ENCODE results near the gene RFX5. TPM values are rescaled to one million over a fixed set of nuclear protein-coding genes. Genes with fewer than 3 reads are reported as not detected.

RFX5 gene
- total and polyA plus RNA-seq, 2 experiments from 2014 or later, result 11.3 to 20.0 TPM

DNA sequence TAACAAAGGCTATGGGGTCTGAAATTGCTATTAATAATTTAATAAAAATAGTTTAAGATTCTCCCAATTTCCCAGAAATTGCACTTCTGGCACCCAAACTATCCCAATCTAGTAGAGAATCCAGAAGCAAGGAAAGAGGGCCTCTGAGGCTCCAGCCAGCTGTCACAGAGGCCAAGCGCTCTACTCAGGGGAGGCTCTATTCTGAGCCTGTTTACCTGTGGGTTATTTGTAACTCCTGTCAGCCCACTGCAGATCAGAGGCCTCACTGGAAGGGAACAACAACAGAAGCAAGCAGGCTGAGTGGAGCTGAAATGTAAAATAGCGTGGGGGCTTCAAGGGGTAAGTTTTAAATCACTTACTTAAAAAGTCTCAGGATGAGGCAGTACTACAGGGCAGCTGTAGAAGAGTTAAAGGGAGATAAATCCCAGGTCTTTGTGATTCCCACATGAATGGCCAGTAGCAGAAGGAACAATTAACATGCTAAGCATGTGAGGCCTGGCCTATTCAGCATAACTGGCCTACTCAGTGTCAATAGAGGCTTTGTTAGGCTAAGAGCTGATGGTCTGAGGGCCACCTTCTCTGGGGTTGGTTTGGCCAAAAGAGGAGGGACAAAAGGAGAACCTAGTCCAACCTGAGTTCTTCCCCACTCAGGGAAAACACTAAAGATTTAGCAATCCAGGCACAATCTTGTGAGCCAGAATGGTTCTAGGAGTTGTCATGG is 52.1 kb downstream of the RFX5 start:
- H3F3A ChIP-seq (ENCODE audit: insufficient read depth), result 0 out of 2 replicates have a peak, but pooled peaks cover 5% of the 10 kb centered on the region
- H3K9me2 ChIP-seq (ENCODE audit: insufficient read depth), result no peaks in the 10 kb centered on the region
- no peak overlapping the region for H3K9ac ChIP-seq
- no peak for TF ChIP-seq EZH2 (IDR thresholded peaks at IDR 0.05; ENCODE audit: insufficient read depth, poor library complexity, severe bottlenecking)
- no peak for TF ChIP-seq EZH2phosphoT487 (IDR thresholded peaks at IDR 0.05; ENCODE audit: insufficient read depth, low read depth)
- no peak overlapping the region for H3K4me2 ChIP-seq (ENCODE audit: unreplicated experiment)
- no peak for DNase-seq
- in situ Hi-C loops (cut with MboI), result no loop called here
- no peak overlapping the region for H3K4me3 ChIP-seq
- WGBS, 2 experiments (ENCODE audit: low coverage in 1 of 2, low lambda C conversion rate in 2 of 2, missing lambda C conversion rate in 2 of 2), result 98 to 100% methylated on average over 2 of the region's 2 CpGs
- no peaks in the 10 kb centered on the region for H4K20me1 ChIP-seq (ENCODE audit: insufficient read depth)
- H3K27ac ChIP-seq, result no peak overlapping the region
- H3K27me3 ChIP-seq (replicated peaks; ENCODE audit: insufficient read depth), result no peaks in the 10 kb centered on the region
- H3K36me3 ChIP-seq (ENCODE audit: low read depth), result peaks cover 32% of the 10 kb centered on the region
- no peaks in the 10 kb centered on the region for H3K4me1 ChIP-seq (ENCODE audit: insufficient read depth)
- no peaks in the 10 kb centered on the region for H3K9me3 ChIP-seq (ENCODE audit: low read depth)
- H3K79me2 ChIP-seq (ENCODE audit: insufficient read depth), result 0 out of 2 replicates have a peak, but pooled peaks cover 7% of the 10 kb centered on the region
- H2AFZ ChIP-seq, result no peak overlapping the region

DNA sequence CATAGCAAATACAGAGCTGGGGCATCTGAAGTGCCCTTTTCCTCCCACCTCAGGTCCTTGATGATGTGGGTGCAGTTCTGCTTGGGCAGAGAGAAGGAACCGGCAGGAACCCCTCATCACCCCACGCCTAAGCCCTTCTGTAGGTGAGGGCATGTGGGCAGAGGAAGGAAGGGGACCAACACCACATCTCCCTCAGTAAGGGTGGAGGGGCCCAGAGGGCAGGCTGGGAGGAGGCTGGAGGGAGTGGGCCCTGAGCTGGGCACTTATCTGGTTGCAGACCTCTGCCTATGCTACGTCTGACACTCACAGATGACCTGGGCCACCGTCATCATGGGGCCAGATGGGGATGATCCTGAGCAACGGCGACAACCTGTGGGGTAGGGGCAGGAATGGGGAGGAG is 54.0 kb downstream of the RFX5 start:
- H3K4me3 ChIP-seq, result no peak overlapping the region
- H2AFZ ChIP-seq, result no peak overlapping the region
- no peaks in the 10 kb centered on the region for H3K79me2 ChIP-seq (ENCODE audit: insufficient read depth)
- 0 out of 2 replicates have a peak, but pooled peaks cover 5% of the 10 kb centered on the region for H3F3A ChIP-seq (ENCODE audit: insufficient read depth)
- DNase-seq, result no peak
- in situ Hi-C loops (cut with MboI), result no loop called here
- no peaks in the 10 kb centered on the region for H3K27me3 ChIP-seq (replicated peaks; ENCODE audit: insufficient read depth)
- H3K4me1 ChIP-seq (ENCODE audit: insufficient read depth), result no peaks in the 10 kb centered on the region
- no peaks in the 10 kb centered on the region for H4K20me1 ChIP-seq (ENCODE audit: insufficient read depth)
- H3K27ac ChIP-seq, result no peak overlapping the region
- TF ChIP-seq EZH2phosphoT487 (IDR thresholded peaks at IDR 0.05; ENCODE audit: insufficient read depth, low read depth) (no peak), EZH2 (IDR thresholded peaks at IDR 0.05; ENCODE audit: insufficient read depth, poor library complexity, severe bottlenecking) (no peak)
- H3K4me2 ChIP-seq (ENCODE audit: unreplicated experiment), result no peak overlapping the region
- no peaks in the 10 kb centered on the region for H3K9me3 ChIP-seq (ENCODE audit: low read depth)
- 75 to 88% methylated on average over 5 to 6 of the region's 6 CpGs for WGBS, 2 experiments (ENCODE audit: low coverage in 1 of 2, low lambda C conversion rate in 2 of 2, missing lambda C conversion rate in 2 of 2)
- no peaks in the 10 kb centered on the region for H3K9me2 ChIP-seq (ENCODE audit: insufficient read depth)
- H3K9ac ChIP-seq, result no peak overlapping the region
- H3K36me3 ChIP-seq (ENCODE audit: low read depth), result peaks cover 18% of the 10 kb centered on the region

DNA sequence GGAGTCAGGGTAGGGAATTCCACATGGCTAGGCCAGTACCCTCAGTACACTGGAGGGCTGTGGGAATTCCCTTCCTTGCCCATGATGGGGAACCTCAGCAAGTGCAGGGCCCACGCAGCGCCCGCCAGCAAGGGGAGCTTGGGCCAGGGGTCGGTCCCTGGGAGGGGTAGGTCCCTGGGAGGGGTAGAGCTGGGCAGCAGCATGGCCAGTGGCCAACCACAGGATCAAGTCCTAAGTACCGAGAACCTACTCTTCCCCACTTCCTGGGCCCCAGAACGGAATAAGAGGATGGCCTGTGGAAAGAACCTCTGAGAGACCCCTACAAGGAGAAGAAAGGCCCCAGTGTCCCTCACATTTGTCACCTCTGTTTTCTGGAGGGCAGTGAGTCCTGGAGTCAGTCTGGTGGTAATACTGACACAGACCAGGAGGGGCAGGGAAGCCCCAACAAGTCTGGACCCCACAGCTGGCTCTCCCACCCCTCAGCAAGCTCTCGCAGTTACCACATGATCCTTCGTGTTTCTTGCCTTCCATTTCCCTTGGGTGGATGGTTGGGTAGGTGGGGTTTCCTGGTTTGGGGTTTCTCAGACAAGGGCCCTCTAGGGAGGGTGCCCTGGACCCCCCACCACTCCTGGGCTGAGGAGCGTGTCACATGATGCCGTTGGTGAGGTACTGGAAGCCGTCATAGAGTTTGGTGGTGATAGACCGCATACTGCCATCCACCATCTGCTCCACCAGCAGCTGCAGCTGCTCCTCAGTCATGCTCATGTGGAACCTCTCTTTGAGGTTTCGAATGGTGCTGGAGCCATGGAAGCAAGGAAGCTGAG is 54.6 kb downstream of the RFX5 start:
- in situ Hi-C loops (cut with MboI), result no loop called here
- Histone ChIP-seq H3F3A (ENCODE audit: insufficient read depth) (0 out of 2 replicates have a peak, but pooled peaks cover 5% of the 10 kb centered on the region), H3K4me3 (no peak overlapping the region)

DNA sequence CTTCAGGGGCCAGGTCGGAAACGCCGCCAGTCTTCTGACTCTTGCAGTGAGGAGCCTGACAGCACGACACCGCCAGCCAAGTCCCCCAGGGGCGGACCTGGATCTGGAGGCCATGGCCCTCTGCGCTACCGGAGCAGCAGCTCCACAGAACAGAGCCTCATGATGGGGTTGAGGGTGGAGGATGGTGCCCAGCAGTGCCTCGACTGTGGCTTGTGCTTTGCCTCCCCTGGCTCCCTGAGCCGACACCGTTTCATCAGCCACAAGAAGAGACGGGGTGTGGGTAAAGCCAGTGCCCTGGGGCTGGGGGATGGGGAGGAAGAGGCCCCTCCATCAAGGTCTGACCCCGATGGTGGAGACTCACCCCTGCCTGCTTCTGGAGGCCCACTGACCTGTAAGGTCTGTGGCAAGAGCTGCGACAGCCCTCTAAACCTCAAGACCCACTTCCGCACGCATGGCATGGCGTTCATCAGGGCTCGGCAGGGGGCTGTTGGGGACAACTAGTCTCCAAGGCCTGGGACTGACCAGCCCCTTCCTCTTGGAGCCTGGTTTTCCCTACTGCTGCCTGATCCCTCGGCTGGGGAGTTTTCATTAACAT is 56.2 kb downstream of the RFX5 start:
- no peak overlapping the region for H2AFZ ChIP-seq
- H3K4me1 ChIP-seq (ENCODE audit: insufficient read depth), result no peaks in the 10 kb centered on the region
- H3K36me3 ChIP-seq (ENCODE audit: low read depth), result peaks cover 8% of the 10 kb centered on the region; the same call in 1 of the 2 replicates
- H3K27me3 ChIP-seq (replicated peaks; ENCODE audit: insufficient read depth), result no peaks in the 10 kb centered on the region
- H3K27ac ChIP-seq, result no peak overlapping the region
- H4K20me1 ChIP-seq (ENCODE audit: insufficient read depth), result no peaks in the 10 kb centered on the region
- H3K9me3 ChIP-seq (ENCODE audit: low read depth), result no peaks in the 10 kb centered on the region
- H3K79me2 ChIP-seq (ENCODE audit: insufficient read depth), result no peaks in the 10 kb centered on the region; the same call in 1 of the 2 replicates
- no peak overlapping the region for H3K4me2 ChIP-seq (ENCODE audit: unreplicated experiment)
- no peaks in the 10 kb centered on the region for H3F3A ChIP-seq (ENCODE audit: insufficient read depth)
- in situ Hi-C loops (cut with MboI), result no loop called here
- H3K4me3 ChIP-seq, result no peak overlapping the region
- TF ChIP-seq EZH2 (IDR thresholded peaks at IDR 0.05; ENCODE audit: insufficient read depth, poor library complexity, severe bottlenecking), result no peak
- TF ChIP-seq EZH2phosphoT487 (IDR thresholded peaks at IDR 0.05; ENCODE audit: insufficient read depth, low read depth), result no peak
- H3K9ac ChIP-seq, result no peak overlapping the region
- DNase-seq, result no peak
- H3K9me2 ChIP-seq (ENCODE audit: insufficient read depth), result no peaks in the 10 kb centered on the region
- 79% methylated on average over 16 to 17 of the region's 19 CpGs for WGBS, 2 experiments (ENCODE audit: low coverage in 1 of 2, low lambda C conversion rate in 2 of 2, missing lambda C conversion rate in 2 of 2)

More for the DNA sequence above, 54.6 kb downstream of the RFX5 start:
- Histone ChIP-seq H3K36me3 (ENCODE audit: low read depth) (peaks cover 15% of the 10 kb centered on the region; the same call in 1 of the 2 replicates), H3K9me3 (ENCODE audit: low read depth) (no peaks in the 10 kb centered on the region), H3K4me2 (ENCODE audit: unreplicated experiment) (no peak overlapping the region), H3K4me1 (ENCODE audit: insufficient read depth) (no peaks in the 10 kb centered on the region), H3K9me2 (ENCODE audit: insufficient read depth) (no peaks in the 10 kb centered on the region), H3K27me3 (replicated peaks; ENCODE audit: insufficient read depth) (no peaks in the 10 kb centered on the region), H2AFZ (no peak overlapping the region), H3K9ac (no peak overlapping the region), H4K20me1 (ENCODE audit: insufficient read depth) (no peaks in the 10 kb centered on the region), H3K27ac (no peak overlapping the region), H3K79me2 (ENCODE audit: insufficient read depth) (no peaks in the 10 kb centered on the region)
- 73 to 75% methylated on average over 12 to 13 of the region's 13 CpGs for WGBS, 2 experiments (ENCODE audit: low coverage in 1 of 2, low lambda C conversion rate in 2 of 2, missing lambda C conversion rate in 2 of 2)
- TF ChIP-seq EZH2phosphoT487 (IDR thresholded peaks at IDR 0.05; ENCODE audit: insufficient read depth, low read depth), result no peak
- no peak for TF ChIP-seq EZH2 (IDR thresholded peaks at IDR 0.05; ENCODE audit: insufficient read depth, poor library complexity, severe bottlenecking)
- no peak for DNase-seq

Small RNAs within 50 kb of the gene (small RNA-seq; reads per million reads assigned to genes)
- not detected for gene RN7SL444P (ENCODE audit: low read depth, low replicate concordance)

Other genes with a start within 250 kb of the RFX5 start
- gene SEMA6C, start 200.6 kb downstream of the RFX5 start, total RNA-seq (2014; rRNA removed; shearing (Covaris generic)), result 1.4 and 3.8 TPM in 2 replicates
- 0.58 and 1.1 TPM in 2 replicates for gene SEMA6C, start 200.6 kb downstream of the RFX5 start, polyA plus RNA-seq (2016; fragmentation: Nextera tagmentation; extraction: Ambion mirVana)
- gene TNFAIP8L2, start 190.6 kb downstream of the RFX5 start, total RNA-seq (2014; rRNA removed; shearing (Covaris generic)), result not detected in 2 replicates
- gene TNFAIP8L2, start 190.6 kb downstream of the RFX5 start, polyA plus RNA-seq (2016; fragmentation: Nextera tagmentation; extraction: Ambion mirVana), result not detected in 2 replicates
- gene LYSMD1, start 181.3 kb downstream of the RFX5 start, total RNA-seq (2014; rRNA removed; shearing (Covaris generic)), result 7.1 and 11.5 TPM in 2 replicates
- gene LYSMD1, start 181.3 kb downstream of the RFX5 start, polyA plus RNA-seq (2016; fragmentation: Nextera tagmentation; extraction: Ambion mirVana), result 3.4 and 4.4 TPM in 2 replicates
- gene SCNM1, start 181.1 kb downstream of the RFX5 start, total RNA-seq (2014; rRNA removed; shearing (Covaris generic)), result 27.7 and 35.2 TPM in 2 replicates
- 73.3 and 77.4 TPM in 2 replicates for gene SCNM1, start 181.1 kb downstream of the RFX5 start, polyA plus RNA-seq (2016; fragmentation: Nextera tagmentation; extraction: Ambion mirVana)
- not detected in 2 replicates for gene TMOD4, start 171.3 kb downstream of the RFX5 start, total RNA-seq (2014; rRNA removed; shearing (Covaris generic))
- gene TMOD4, start 171.3 kb downstream of the RFX5 start, polyA plus RNA-seq (2016; fragmentation: Nextera tagmentation; extraction: Ambion mirVana), result 0.24 TPM in 1 of 2 replicates, not detected in the other
- gene VPS72, start 157.1 kb downstream of the RFX5 start, total RNA-seq (2014; rRNA removed; shearing (Covaris generic)), result 41.9 and 45.0 TPM in 2 replicates
- gene VPS72, start 157.1 kb downstream of the RFX5 start, polyA plus RNA-seq (2016; fragmentation: Nextera tagmentation; extraction: Ambion mirVana), result 45.0 and 46.5 TPM in 2 replicates
- gene PIP5K1A, start 148.7 kb downstream of the RFX5 start, total RNA-seq (2014; rRNA removed; shearing (Covaris generic)), result 53.5 and 62.8 TPM in 2 replicates
- 33.9 and 35.1 TPM in 2 replicates for gene PIP5K1A, start 148.7 kb downstream of the RFX5 start, polyA plus RNA-seq (2016; fragmentation: Nextera tagmentation; extraction: Ambion mirVana)
- gene PSMD4, start 92.5 kb downstream of the RFX5 start, total RNA-seq (2014; rRNA removed; shearing (Covaris generic)), result 130 and 164 TPM in 2 replicates
- gene PSMD4, start 92.5 kb downstream of the RFX5 start, polyA plus RNA-seq (2016; fragmentation: Nextera tagmentation; extraction: Ambion mirVana), result 166 and 175 TPM in 2 replicates
- gene ZNF687, start 65.0 kb downstream of the RFX5 start, total RNA-seq (2014; rRNA removed; shearing (Covaris generic)), result 16.9 and 21.5 TPM in 2 replicates
- gene ZNF687, start 65.0 kb downstream of the RFX5 start, polyA plus RNA-seq (2016; fragmentation: Nextera tagmentation; extraction: Ambion mirVana), result 3.0 and 3.6 TPM in 2 replicates
- 51.7 and 65.9 TPM in 2 replicates for gene PI4KB, start 19.8 kb downstream of the RFX5 start, total RNA-seq (2014; rRNA removed; shearing (Covaris generic))
- 47.5 and 50.2 TPM in 2 replicates for gene PI4KB, start 19.8 kb downstream of the RFX5 start, polyA plus RNA-seq (2016; fragmentation: Nextera tagmentation; extraction: Ambion mirVana)
- gene SELENBP1, start 25.5 kb upstream of the RFX5 start, total RNA-seq (2014; rRNA removed; shearing (Covaris generic)), result 3.5 and 4.0 TPM in 2 replicates
- gene SELENBP1, start 25.5 kb upstream of the RFX5 start, polyA plus RNA-seq (2016; fragmentation: Nextera tagmentation; extraction: Ambion mirVana), result 3.0 and 3.8 TPM in 2 replicates
- 214 and 262 TPM in 2 replicates for gene PSMB4, start 52.3 kb upstream of the RFX5 start, total RNA-seq (2014; rRNA removed; shearing (Covaris generic))
- gene PSMB4, start 52.3 kb upstream of the RFX5 start, polyA plus RNA-seq (2016; fragmentation: Nextera tagmentation; extraction: Ambion mirVana), result 186 and 193 TPM in 2 replicates
- 14.7 and 14.9 TPM in 2 replicates for gene POGZ, start 112.2 kb upstream of the RFX5 start, total RNA-seq (2014; rRNA removed; shearing (Covaris generic))
- gene POGZ, start 112.2 kb upstream of the RFX5 start, polyA plus RNA-seq (2016; fragmentation: Nextera tagmentation; extraction: Ambion mirVana), result 11.6 and 15.5 TPM in 2 replicates
- gene CGN, start 164.1 kb upstream of the RFX5 start, total RNA-seq (2014; rRNA removed; shearing (Covaris generic)), result not detected in 2 replicates
- gene CGN, start 164.1 kb upstream of the RFX5 start, polyA plus RNA-seq (2016; fragmentation: Nextera tagmentation; extraction: Ambion mirVana), result 0.06 TPM in 1 of 2 replicates, not detected in the other
- 11.5 and 20.3 TPM in 2 replicates for gene TUFT1, start 193.1 kb upstream of the RFX5 start, total RNA-seq (2014; rRNA removed; shearing (Covaris generic))
- 19.2 and 20.5 TPM in 2 replicates for gene TUFT1, start 193.1 kb upstream of the RFX5 start, polyA plus RNA-seq (2016; fragmentation: Nextera tagmentation; extraction: Ambion mirVana)